ENCODE results near the gene PIK3C3. TPM values are rescaled to one million over a fixed set of nuclear protein-coding genes. Genes with fewer than 3 reads are reported as not detected.
"Not testable (repeated sequence)": the region's sequence is repeated elsewhere in the genome, so short reads cannot be mapped to it uniquely, and the experiment has no call there.

The PIK3C3 gene
- total RNA-seq, 1 donor from 2014 or later = 78.4 TPM

DNA sequence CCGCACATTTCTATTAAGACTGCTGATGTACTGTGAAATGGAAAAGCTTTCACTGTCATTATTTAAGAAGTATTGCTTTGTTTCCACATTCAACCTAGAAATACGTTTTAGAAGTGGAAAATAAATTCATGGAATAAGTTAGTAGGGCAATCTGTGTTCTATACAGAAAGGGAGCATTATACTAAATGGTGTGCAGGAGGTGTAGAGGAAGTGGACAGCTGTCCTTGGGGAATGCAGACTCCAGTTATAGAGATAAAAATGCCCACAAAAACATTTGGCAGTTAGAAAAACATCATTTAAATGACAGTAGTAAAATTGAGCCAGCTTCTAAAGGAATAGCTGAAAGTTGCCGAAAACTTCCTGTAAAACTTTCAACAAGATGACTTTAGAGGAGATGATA lies 46.8 kb downstream of the PIK3C3 start:
- H3K4me3 Mint-ChIP-seq = no peak overlapping the region
- H3K9me3 Mint-ChIP-seq = peaks cover 8% of the 10 kb centered on the region
- H3K27ac Mint-ChIP-seq = no peak overlapping the region
- H3K36me3 Mint-ChIP-seq = peaks cover 59% of the 10 kb centered on the region
- TF ChIP-seq, protein P1, sequence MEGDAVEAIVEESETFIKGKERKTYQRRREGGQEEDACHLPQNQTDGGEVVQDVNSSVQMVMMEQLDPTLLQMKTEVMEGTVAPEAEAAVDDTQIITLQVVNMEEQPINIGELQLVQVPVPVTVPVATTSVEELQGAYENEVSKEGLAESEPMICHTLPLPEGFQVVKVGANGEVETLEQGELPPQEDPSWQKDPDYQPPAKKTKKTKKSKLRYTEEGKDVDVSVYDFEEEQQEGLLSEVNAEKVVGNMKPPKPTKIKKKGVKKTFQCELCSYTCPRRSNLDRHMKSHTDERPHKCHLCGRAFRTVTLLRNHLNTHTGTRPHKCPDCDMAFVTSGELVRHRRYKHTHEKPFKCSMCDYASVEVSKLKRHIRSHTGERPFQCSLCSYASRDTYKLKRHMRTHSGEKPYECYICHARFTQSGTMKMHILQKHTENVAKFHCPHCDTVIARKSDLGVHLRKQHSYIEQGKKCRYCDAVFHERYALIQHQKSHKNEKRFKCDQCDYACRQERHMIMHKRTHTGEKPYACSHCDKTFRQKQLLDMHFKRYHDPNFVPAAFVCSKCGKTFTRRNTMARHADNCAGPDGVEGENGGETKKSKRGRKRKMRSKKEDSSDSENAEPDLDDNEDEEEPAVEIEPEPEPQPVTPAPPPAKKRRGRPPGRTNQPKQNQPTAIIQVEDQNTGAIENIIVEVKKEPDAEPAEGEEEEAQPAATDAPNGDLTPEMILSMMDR (IDR thresholded peaks at IDR 0.05; ENCODE audit: unreplicated experiment) = no peak
- H3K27me3 Mint-ChIP-seq (ENCODE audit: low read depth) = no peaks in the 10 kb centered on the region
- no peaks in the 10 kb centered on the region for H3K4me1 Mint-ChIP-seq
- DNase-seq (ENCODE audit: low spot score in 2 of 2, unreplicated experiment in 2 of 2) = no peak

DNA sequence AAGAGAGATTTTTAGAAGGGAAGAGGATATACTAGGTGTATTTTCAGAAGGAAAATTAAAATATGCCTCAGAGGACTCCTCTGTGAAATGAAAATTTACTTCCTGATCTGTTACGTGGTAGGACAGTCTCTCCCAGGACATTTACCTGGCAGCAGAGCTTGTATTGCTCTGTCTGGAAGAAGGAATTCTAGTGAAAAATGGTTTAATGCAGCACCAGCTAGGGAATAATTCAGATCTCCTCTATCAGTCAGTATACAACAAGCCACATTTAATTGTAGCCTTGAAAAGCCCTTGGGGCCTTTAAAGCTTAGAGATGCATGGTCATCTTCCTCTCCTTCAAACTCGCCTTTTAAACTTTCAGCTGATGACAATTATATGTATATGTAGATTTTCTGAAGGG lies 49.6 kb downstream of the PIK3C3 start:
- H3K4me1 Mint-ChIP-seq = no peaks in the 10 kb centered on the region
- H3K27me3 Mint-ChIP-seq (ENCODE audit: low read depth) = no peaks in the 10 kb centered on the region
- TF ChIP-seq, protein P1 (IDR thresholded peaks at IDR 0.05; ENCODE audit: unreplicated experiment) = no peak
- H3K27ac Mint-ChIP-seq = no peak overlapping the region
- no peak for DNase-seq (ENCODE audit: low spot score in 2 of 2, unreplicated experiment in 2 of 2)
- peaks cover 45% of the 10 kb centered on the region for H3K36me3 Mint-ChIP-seq
- peaks cover 8% of the 10 kb centered on the region for H3K9me3 Mint-ChIP-seq
- H3K4me3 Mint-ChIP-seq = no peak overlapping the region

DNA sequence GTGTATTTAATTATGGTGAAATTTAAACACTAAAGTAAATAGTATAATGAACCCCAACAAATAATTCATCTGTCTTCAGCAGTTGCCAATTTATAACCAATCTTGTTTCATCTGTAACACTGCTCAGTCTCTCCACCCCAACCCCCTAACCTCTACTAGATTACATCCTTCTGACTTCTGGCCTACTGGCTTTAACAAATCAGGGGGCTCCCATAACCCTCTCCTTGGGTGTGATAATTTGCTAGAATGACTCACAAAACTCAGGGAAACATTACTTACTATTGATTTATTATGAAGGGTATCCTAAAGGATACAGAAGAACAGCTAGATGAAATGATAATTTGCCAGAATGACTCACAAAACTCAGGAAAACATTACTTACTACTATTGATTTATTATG lies 50.7 kb downstream of the PIK3C3 start:
- H3K4me1 Mint-ChIP-seq = no peaks in the 10 kb centered on the region
- peaks cover 43% of the 10 kb centered on the region for H3K36me3 Mint-ChIP-seq
- no peak overlapping the region for H3K27ac Mint-ChIP-seq
- H3K27me3 Mint-ChIP-seq (ENCODE audit: low read depth) = no peaks in the 10 kb centered on the region
- TF ChIP-seq, protein P1 (IDR thresholded peaks at IDR 0.05; ENCODE audit: unreplicated experiment) = no peak
- H3K9me3 Mint-ChIP-seq = no peaks in the 10 kb centered on the region
- no peak for DNase-seq (ENCODE audit: low spot score in 2 of 2, unreplicated experiment in 2 of 2)
- no peak overlapping the region for H3K4me3 Mint-ChIP-seq

DNA sequence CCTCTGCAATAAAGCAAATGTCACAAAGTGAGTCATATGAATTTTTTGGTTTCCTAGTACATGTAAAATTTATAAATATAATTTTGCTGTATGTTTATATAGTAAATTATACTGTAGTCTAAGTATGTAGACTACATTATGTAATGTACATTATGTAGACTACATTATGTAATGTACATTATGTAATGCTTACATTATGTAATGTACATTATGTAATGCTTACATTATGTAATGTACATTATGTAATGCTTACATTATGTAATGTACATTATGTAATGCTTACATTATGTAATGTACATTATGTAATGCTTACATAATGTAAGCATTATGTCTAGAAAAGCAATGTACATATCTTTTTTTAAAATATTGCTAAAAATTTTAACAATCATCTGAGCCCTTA lies 54.4 kb downstream of the PIK3C3 start:
- peaks cover 32% of the 10 kb centered on the region for H3K36me3 Mint-ChIP-seq
- H3K4me3 Mint-ChIP-seq; H3K27me3 Mint-ChIP-seq (ENCODE audit: low read depth); H3K27ac Mint-ChIP-seq; DNase-seq (ENCODE audit: low spot score in 2 of 2, unreplicated experiment in 2 of 2); H3K9me3 Mint-ChIP-seq; H3K4me1 Mint-ChIP-seq: not testable (repeated sequence)

DNA sequence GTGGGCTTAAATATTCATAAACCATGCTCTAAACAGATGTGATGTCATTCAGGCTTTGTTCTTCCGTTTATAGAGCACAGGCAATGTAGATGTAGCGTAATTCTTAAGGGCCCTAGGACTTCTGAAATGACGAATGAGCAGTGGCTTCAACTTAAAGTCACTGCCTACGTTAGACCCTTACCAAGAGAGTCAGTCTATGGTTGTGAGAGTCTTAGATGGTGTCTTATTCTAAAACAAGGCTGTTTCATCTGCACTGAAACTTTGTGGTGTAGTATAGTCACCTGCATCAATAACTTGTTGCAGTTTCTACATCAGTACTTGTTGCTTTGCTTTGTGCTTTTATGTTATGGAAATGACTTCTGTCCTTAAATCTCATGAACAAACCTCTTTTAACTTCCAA lies 56.0 kb downstream of the PIK3C3 start:
- Mint-ChIP-seq H3K27ac (no peak overlapping the region), H3K9me3 (no peaks in the 10 kb centered on the region), H3K4me3 (no peak overlapping the region), H3K36me3 (peaks cover 31% of the 10 kb centered on the region), H3K27me3 (ENCODE audit: low read depth) (no peaks in the 10 kb centered on the region), H3K4me1 (no peaks in the 10 kb centered on the region)
- TF ChIP-seq, protein P1 (IDR thresholded peaks at IDR 0.05; ENCODE audit: unreplicated experiment) = no peak
- DNase-seq (ENCODE audit: low spot score in 2 of 2, unreplicated experiment in 2 of 2) = no peak

DNA sequence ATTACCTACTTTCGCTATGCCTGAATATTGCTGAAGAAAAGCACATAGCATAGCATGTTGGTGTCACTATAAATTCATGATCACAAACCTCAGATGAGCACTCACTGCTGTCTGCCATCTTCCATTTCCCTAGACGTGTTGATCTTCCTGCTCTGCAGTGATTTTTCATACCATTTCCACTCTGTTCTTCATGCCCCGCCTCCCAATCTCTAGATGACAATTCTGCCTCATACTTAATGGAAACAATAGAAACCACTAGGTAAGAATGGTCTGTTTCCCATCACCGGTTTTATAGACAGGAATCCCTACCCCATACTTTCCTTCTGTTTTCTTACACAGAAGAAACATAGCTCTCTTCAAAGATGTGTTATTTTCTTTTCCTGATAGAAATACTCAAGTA lies 63.8 kb downstream of the PIK3C3 start:
- Mint-ChIP-seq H3K4me1 (no peaks in the 10 kb centered on the region), H3K9me3 (no peaks in the 10 kb centered on the region), H3K4me3 (no peak overlapping the region), H3K36me3 (peaks cover 18% of the 10 kb centered on the region), H3K27ac (no peak overlapping the region), H3K27me3 (ENCODE audit: low read depth) (no peaks in the 10 kb centered on the region)
- TF ChIP-seq, protein P1 (IDR thresholded peaks at IDR 0.05; ENCODE audit: unreplicated experiment) = no peak
- no peak for DNase-seq (ENCODE audit: low spot score in 2 of 2, unreplicated experiment in 2 of 2)
